Measurements from ENCODE around the gene KHDC4. TPM values are rescaled to one million over a fixed set of nuclear protein-coding genes. Genes with fewer than 3 reads are reported as not detected.

The KHDC4 gene
- total RNA-seq, 2 experiments from 2014 or later, result 56.6 to 60.8 TPM

DNA sequence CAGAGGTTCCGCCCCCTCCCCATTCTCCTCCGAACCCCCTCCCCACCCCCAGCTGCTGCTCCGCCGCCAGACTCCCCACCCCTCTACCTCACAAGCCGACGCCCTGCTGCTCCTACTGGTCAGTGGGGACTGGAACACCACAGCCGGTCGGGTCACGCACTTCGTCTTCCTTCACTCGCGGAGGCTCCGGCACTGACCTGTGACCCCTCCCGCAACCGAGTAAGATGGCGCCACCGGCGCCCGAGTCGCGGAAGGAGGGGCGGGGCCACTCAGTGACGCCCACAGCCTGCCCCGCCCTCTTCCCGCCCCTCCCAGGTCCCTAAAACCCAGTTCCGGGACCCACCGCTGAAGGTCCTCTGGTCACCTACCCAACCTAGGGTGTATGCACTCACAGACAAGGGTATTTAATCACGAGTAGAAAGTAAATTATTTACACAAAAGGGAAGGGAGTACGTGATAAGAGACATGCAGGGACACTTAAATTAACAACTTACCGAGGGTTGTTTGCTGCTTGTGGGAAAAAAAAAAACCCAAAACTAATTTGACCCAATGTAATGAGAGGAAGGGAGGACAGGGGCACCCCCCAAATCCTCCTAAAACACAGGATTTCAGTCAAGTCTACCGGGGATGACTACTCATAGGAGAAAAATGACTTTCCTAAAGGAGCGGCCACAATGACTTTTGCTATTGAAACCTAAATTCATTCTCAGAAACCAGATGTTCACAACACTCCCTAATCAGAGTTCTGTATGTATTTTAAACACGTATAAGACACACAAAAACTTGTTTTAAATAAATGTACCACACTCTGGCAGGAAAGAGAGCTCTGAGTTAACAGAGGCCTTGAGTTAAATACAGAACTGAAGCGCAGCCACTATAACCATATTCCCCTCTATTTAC, 22.8 kb downstream of the KHDC4 start, which contains the start of gene RIT1:
RIT1 (minus strand) TSS at position 194 of the 900 bp plus-strand sequence. CDS start 588 bp downstream, outside the sequence.
- DNase-seq (peak; percentile 73 to 93 (median 82)), ATAC-seq (ENCODE audit: poor library complexity) (peak; percentile 98)
- intact Hi-C loops (cut with DNase I, micrococcal nuclease), result loop anchor here (2.0 to 10.0 kb wide), 4 partner anchors 23 to 146 kb away; partner anchors contain the start of genes GON4L (in 1 of the 2), KHDC4 (in 1 of the 2) and SYT11 (in 1 of the 2)
- H3K27ac Mint-ChIP-seq, result peak within 1 kb of the TSS; percentile 90
- peaks cover 28% of the 10 kb centered on the region for H3K4me1 Mint-ChIP-seq (ENCODE audit: low read depth)
- peak within 1 kb of the TSS; percentile 57 to 60 for H3K27ac ChIP-seq (ENCODE audit: low read depth in 1 of 2, low read length in 2 of 2)
- POLR2A ChIA-PET, result interaction anchor here (2.4 kb wide), 1 partner anchor 23 kb away, joined by 8 read pairs; the partner anchor contains the start of gene KHDC4
- H3K4me3 ChIP-seq (ENCODE audit: low read length), result peak within 1 kb of the TSS; percentile 67
- TF ChIP-seq CTCF (IDR thresholded peaks at IDR 0.05), result no peak
- no peaks in the 10 kb centered on the region for H3K27me3 Mint-ChIP-seq
- H3K36me3 Mint-ChIP-seq (ENCODE audit: low read depth), result peaks cover 75% of the 10 kb centered on the region
- H3K4me3 Mint-ChIP-seq, result peak within 1 kb of the TSS; percentile 100
- H3K4me1 ChIP-seq (ENCODE audit: insufficient read depth, low read length), result peaks cover 25% of the 10 kb centered on the region
- CTCF ChIA-PET, result interaction anchor here (1.2 kb wide), 1 partner anchor 78 kb away, joined by 3 read pairs; no protein-coding TSS in a partner anchor
- no peaks in the 10 kb centered on the region for H3K27me3 ChIP-seq (ENCODE audit: control insufficient read depth in 1 of 2, insufficient read depth in 2 of 2, low read length in 2 of 2)
- no peaks in the 10 kb centered on the region for H3K9me3 ChIP-seq (ENCODE audit: control insufficient read depth in 1 of 2, insufficient read depth in 1 of 2, low read length in 2 of 2)
- H3K36me3 ChIP-seq (ENCODE audit: insufficient read depth, low read length), result peaks cover 60% of the 10 kb centered on the region
- H3K9me3 Mint-ChIP-seq, result no peaks in the 10 kb centered on the region

DNA sequence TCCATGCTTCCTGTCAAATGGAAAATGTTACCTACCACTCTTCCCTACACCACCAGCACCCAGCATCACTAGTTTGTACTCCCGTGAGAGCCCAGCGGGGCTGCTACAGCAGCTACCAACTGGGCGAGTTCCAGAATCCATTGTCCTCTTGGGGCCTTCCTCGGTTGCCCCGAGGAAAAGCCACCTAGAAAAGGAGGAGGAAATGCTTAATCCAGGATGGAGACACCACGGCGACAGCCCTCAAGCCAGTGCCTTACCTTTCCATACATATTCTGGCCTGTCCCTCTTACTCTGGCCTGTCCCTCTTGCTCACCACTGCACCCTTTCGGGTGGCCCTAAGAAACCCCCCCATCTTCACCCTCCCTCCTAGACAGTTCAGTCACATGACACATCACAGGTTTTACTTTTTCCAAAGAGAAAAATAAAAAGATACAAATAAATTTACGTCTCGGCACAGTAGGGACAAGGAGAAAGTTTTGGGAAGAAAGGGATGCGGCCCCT, 23.5 kb downstream of the KHDC4 start:
- peaks cover 56% of the 10 kb centered on the region for H3K36me3 ChIP-seq (ENCODE audit: insufficient read depth, low read length)
- peaks cover 25% of the 10 kb centered on the region for H3K4me1 ChIP-seq (ENCODE audit: insufficient read depth, low read length)
- H3K9me3 Mint-ChIP-seq, result no peaks in the 10 kb centered on the region
- ChIA-PET POLR2A (no interaction called here), CTCF (interaction anchor here (1.2 kb wide), 1 partner anchor 79 kb away, joined by 3 read pairs; no protein-coding TSS in a partner anchor)
- peak overlapping the region; percentile 100 for H3K4me3 Mint-ChIP-seq
- no peaks in the 10 kb centered on the region for H3K27me3 Mint-ChIP-seq
- peaks cover 28% of the 10 kb centered on the region for H3K4me1 Mint-ChIP-seq (ENCODE audit: low read depth)
- ATAC-seq (ENCODE audit: poor library complexity), result peak; percentile 40
- intact Hi-C loops (cut with DNase I, micrococcal nuclease), result loop anchor here (2.0 to 10.0 kb wide), 4 partner anchors 24 to 147 kb away; partner anchors contain the start of genes GON4L (in 1 of the 2), KHDC4 (in 1 of the 2) and SYT11 (in 1 of the 2)
- no peak for TF ChIP-seq CTCF (IDR thresholded peaks at IDR 0.05)
- H3K27ac ChIP-seq (ENCODE audit: low read depth in 1 of 2, low read length in 2 of 2), result peak overlapping the region; percentile 57 to 60
- DNase-seq, result peak in 4 of 14 experiments; percentile 8 to 59 (median 44)
- H3K27me3 ChIP-seq (ENCODE audit: control insufficient read depth in 1 of 2, insufficient read depth in 2 of 2, low read length in 2 of 2), result no peaks in the 10 kb centered on the region
- no peaks in the 10 kb centered on the region for H3K9me3 ChIP-seq (ENCODE audit: control insufficient read depth in 1 of 2, insufficient read depth in 1 of 2, low read length in 2 of 2)
- peak overlapping the region; percentile 90 for H3K27ac Mint-ChIP-seq
- H3K36me3 Mint-ChIP-seq (ENCODE audit: low read depth), result peaks cover 74% of the 10 kb centered on the region
- H3K4me3 ChIP-seq (ENCODE audit: low read length), result peak overlapping the region; percentile 67

DNA sequence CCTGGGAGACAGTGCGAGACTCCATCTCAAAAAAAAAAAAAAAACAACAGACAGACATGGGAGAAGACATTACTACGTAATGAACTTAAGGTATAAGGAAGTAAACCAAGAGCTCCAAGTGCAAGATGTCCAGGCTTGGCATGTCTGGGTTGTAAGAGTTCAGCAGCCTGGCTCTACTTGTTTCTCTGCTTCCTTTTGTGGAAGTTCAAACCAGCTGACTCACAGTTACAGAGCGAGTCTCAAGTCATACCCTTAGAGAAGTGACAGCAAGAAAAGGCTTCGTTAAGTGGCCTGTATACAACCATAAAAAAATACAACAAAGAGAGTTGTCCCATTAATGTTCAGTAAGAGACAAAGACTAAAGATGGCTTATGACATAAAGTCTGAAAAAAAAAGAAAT, 24.3 kb downstream of the KHDC4 start:
- Histone ChIP-seq H3K27ac (ENCODE audit: low read depth in 1 of 2, low read length in 2 of 2) (peak overlapping the region in 1 of 2 donors; percentile 60), H3K4me1 (ENCODE audit: insufficient read depth, low read length) (peaks cover 25% of the 10 kb centered on the region), H3K36me3 (ENCODE audit: insufficient read depth, low read length) (peaks cover 53% of the 10 kb centered on the region), H3K4me3 (ENCODE audit: low read length) (peak overlapping the region; percentile 67), H3K27me3 (ENCODE audit: control insufficient read depth in 1 of 2, insufficient read depth in 2 of 2, low read length in 2 of 2) (no peaks in the 10 kb centered on the region), H3K9me3 (ENCODE audit: control insufficient read depth in 1 of 2, insufficient read depth in 1 of 2, low read length in 2 of 2) (no peaks in the 10 kb centered on the region)
- POLR2A ChIA-PET, result interaction anchor here (0.6 to 1.3 kb wide), 2 partner anchors 51 to 366 kb away, joined by 3 to 4 read pairs; partner anchors contain the start of gene SYT11
- CTCF ChIA-PET, result interaction anchor here (0.7 to 1.2 kb wide), 2 partner anchors 8 to 80 kb away, joined by 3 read pairs; no protein-coding TSS in a partner anchor
- Mint-ChIP-seq H3K27me3 (no peaks in the 10 kb centered on the region), H3K9me3 (no peaks in the 10 kb centered on the region), H3K27ac (peak overlapping the region; percentile 90), H3K36me3 (ENCODE audit: low read depth) (peaks cover 72% of the 10 kb centered on the region), H3K4me3 (peak overlapping the region; percentile 100), H3K4me1 (ENCODE audit: low read depth) (peaks cover 28% of the 10 kb centered on the region)
- no peak for TF ChIP-seq CTCF (IDR thresholded peaks at IDR 0.05)
- ATAC-seq (ENCODE audit: poor library complexity) (no peak), DNase-seq (peak in 4 of 14 experiments; percentile 17 to 61 (median 41))
- intact Hi-C loops (cut with DNase I, micrococcal nuclease), result loop anchor here (2.0 to 10.0 kb wide), 4 partner anchors 25 to 147 kb away; partner anchors contain the start of genes GON4L (in 1 of the 2), KHDC4 (in 1 of the 2) and SYT11 (in 1 of the 2)
